ENCODE results near the gene ZMYM2. TPM values are rescaled to one million over a fixed set of nuclear protein-coding genes. Genes with fewer than 3 reads are reported as not detected.

ZMYM2 gene
- 25.1 and 34.1 TPM in 2 replicates for total RNA-seq (2014; rRNA removed; shearing (Covaris generic))

DNA sequence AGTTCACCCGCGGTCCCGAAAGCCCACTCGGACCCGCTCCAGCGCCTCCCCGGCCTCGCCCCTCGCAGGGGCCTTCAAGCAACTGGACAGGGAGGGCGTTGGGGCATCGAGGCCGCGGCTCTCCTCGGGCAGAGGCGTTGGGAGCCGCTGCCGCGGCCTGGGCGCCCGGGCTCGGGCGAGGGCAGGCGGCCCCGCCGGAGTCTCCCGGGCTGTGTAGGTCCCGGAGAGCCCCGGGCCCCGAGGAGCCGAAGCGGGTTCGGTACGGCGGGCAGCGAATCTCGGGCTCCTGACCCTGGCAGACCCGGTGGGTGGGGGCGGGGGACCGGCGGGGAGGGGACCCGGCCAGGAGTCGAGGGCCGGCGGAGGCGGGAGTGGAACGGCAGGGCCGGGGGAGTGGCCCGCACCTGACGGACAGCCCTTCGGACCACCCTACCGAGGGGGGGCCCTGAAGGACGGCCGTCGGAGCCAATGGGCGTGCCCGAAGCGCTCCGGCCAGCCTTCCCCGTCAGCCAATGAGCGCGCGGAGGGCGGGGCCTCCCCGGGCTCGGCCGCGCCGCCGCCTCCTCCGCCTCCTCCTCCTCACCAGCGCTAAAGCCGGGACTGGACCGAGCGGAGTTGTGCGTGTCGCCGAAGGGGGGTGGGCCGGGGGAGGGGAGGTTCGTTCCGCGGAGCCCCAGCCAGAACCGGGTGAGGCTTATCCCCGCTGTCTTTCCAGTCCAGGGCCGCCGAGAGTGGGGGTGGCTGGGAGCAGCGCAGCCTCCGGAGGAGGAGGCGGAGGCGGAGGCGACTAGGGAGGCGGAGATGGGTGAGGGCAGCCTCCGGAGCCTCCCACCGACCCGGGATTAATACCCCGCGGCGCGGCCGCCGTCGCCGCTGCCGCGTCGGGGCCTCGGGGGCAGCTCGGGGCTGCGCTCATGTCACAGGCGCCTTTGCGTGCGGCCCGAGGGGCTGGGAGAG is at the start of gene ZMYM2:
Gene ZMYM2 (plus strand): TSS at position 573 of the 957 bp plus-strand sequence. CDS start 34,346 bp downstream, outside the sequence.

Other genes with a start within 250 kb of the ZMYM2 start
- gene PSPC1, start 175.8 kb upstream of the ZMYM2 start, total RNA-seq (2014; rRNA removed; shearing (Covaris generic)): 85.6 and 90.9 TPM in 2 replicates
- gene ZMYM5, start 95.1 kb upstream of the ZMYM2 start, total RNA-seq (2014; rRNA removed; shearing (Covaris generic)): 10.6 and 12.6 TPM in 2 replicates
- gene GJA3, start 202.3 kb downstream of the ZMYM2 start, total RNA-seq (2014; rRNA removed; shearing (Covaris generic)): 2.2 and 2.4 TPM in 2 replicates
- 0.24 TPM in 1 of 2 replicates, not detected in the other for gene GJB2, start 234.2 kb downstream of the ZMYM2 start, total RNA-seq (2014; rRNA removed; shearing (Covaris generic))